ENCODE data around the gene MS4A4E.

The MS4A4E gene

GRCh38 chr11:60252213-60253108 is 9.5 kb upstream of the MS4A4E start:
- peaks cover 9% of the 10 kb centered on the region for H3K9me3 Mint-ChIP-seq
- H3K27ac Mint-ChIP-seq: no peak overlapping the region
- no peak for DNase-seq
- H3K4me3 Mint-ChIP-seq: no peak overlapping the region
- H3K4me1 Mint-ChIP-seq (ENCODE audit: low read depth): no peaks in the 10 kb centered on the region
- H3K27me3 Mint-ChIP-seq: peaks cover 53% of the 10 kb centered on the region
- H3K36me3 Mint-ChIP-seq (ENCODE audit: low read depth): no peaks in the 10 kb centered on the region

- no peaks in the 10 kb centered on the region for H3K36me3 Mint-ChIP-seq (ENCODE audit: low read depth)
- H3K4me3 Mint-ChIP-seq: no peak overlapping the region
- no peak overlapping the region for H3K27ac Mint-ChIP-seq
- peaks cover 59% of the 10 kb centered on the region for H3K27me3 Mint-ChIP-seq
- H3K9me3 Mint-ChIP-seq: peaks cover 9% of the 10 kb centered on the region
- H3K4me1 Mint-ChIP-seq (ENCODE audit: low read depth): no peaks in the 10 kb centered on the region
- no peak for DNase-seq
Observed at GRCh38 chr11:60251485-60252212, 8.7 kb upstream of the MS4A4E start.

- no peak for DNase-seq
- Mint-ChIP-seq H3K27ac (no peak overlapping the region), H3K27me3 (peaks cover 66% of the 10 kb centered on the region), H3K4me3 (no peak overlapping the region), H3K9me3 (no peaks in the 10 kb centered on the region), H3K4me1 (ENCODE audit: low read depth) (no peaks in the 10 kb centered on the region), H3K36me3 (ENCODE audit: low read depth) (no peaks in the 10 kb centered on the region)
Observed at GRCh38 chr11:60241786-60242185, 1.2 kb downstream of the MS4A4E start.

GRCh38 chr11:60240662-60241061 is 2.3 kb downstream of the MS4A4E start:
- H3K27ac Mint-ChIP-seq: no peak overlapping the region
- no peak for DNase-seq
- H3K27me3 Mint-ChIP-seq: peaks cover 62% of the 10 kb centered on the region
- H3K4me1 Mint-ChIP-seq (ENCODE audit: low read depth): no peaks in the 10 kb centered on the region
- H3K4me3 Mint-ChIP-seq: no peak overlapping the region
- H3K9me3 Mint-ChIP-seq: no peaks in the 10 kb centered on the region
- no peaks in the 10 kb centered on the region for H3K36me3 Mint-ChIP-seq (ENCODE audit: low read depth)

GRCh38 chr11:60235321-60235720 is 7.6 kb downstream of the MS4A4E start:
- Mint-ChIP-seq H3K4me3 (no peak overlapping the region), H3K27me3 (peaks cover 38% of the 10 kb centered on the region), H3K36me3 (ENCODE audit: low read depth) (no peaks in the 10 kb centered on the region), H3K9me3 (no peaks in the 10 kb centered on the region), H3K4me1 (ENCODE audit: low read depth) (no peaks in the 10 kb centered on the region), H3K27ac (no peak overlapping the region)
- DNase-seq: no peak

GRCh38 chr11:60230681-60231080 is 12.3 kb downstream of the MS4A4E start:
- Mint-ChIP-seq H3K4me3 (no peak overlapping the region), H3K27me3 (peaks cover 17% of the 10 kb centered on the region), H3K4me1 (ENCODE audit: low read depth) (no peaks in the 10 kb centered on the region), H3K27ac (no peak overlapping the region), H3K36me3 (ENCODE audit: low read depth) (no peaks in the 10 kb centered on the region), H3K9me3 (no peaks in the 10 kb centered on the region)
- DNase-seq: no peak

GRCh38 chr11:60222141-60222540 is 20.8 kb downstream of the MS4A4E start:
- no peak for DNase-seq
- Mint-ChIP-seq H3K4me1 (ENCODE audit: low read depth) (no peaks in the 10 kb centered on the region), H3K27ac (no peak overlapping the region), H3K9me3 (no peaks in the 10 kb centered on the region), H3K36me3 (ENCODE audit: low read depth) (no peaks in the 10 kb centered on the region), H3K27me3 (peaks cover 13% of the 10 kb centered on the region), H3K4me3 (no peak overlapping the region)

- H3K27me3 Mint-ChIP-seq: peaks cover 18% of the 10 kb centered on the region
- H3K4me3 Mint-ChIP-seq: no peak overlapping the region
- H3K4me1 Mint-ChIP-seq (ENCODE audit: low read depth): no peaks in the 10 kb centered on the region
- no peaks in the 10 kb centered on the region for H3K36me3 Mint-ChIP-seq (ENCODE audit: low read depth)
- H3K9me3 Mint-ChIP-seq: no peaks in the 10 kb centered on the region
- no peak for DNase-seq
- H3K27ac Mint-ChIP-seq: no peak overlapping the region
Observed at GRCh38 chr11:60221692-60222091, 21.2 kb downstream of the MS4A4E start.

- Mint-ChIP-seq H3K27ac (no peak overlapping the region), H3K36me3 (ENCODE audit: low read depth) (no peaks in the 10 kb centered on the region), H3K4me3 (no peak overlapping the region), H3K9me3 (no peaks in the 10 kb centered on the region), H3K27me3 (peaks cover 22% of the 10 kb centered on the region), H3K4me1 (ENCODE audit: low read depth) (no peaks in the 10 kb centered on the region)
- no peak for DNase-seq
Observed at GRCh38 chr11:60221181-60221580, 21.8 kb downstream of the MS4A4E start.

GRCh38 chr11:60214386-60214785 is 28.6 kb downstream of the MS4A4E start:
- Mint-ChIP-seq H3K9me3 (no peaks in the 10 kb centered on the region), H3K27me3 (peaks cover 52% of the 10 kb centered on the region), H3K36me3 (ENCODE audit: low read depth) (no peaks in the 10 kb centered on the region), H3K4me3 (no peak overlapping the region), H3K27ac (no peak overlapping the region), H3K4me1 (ENCODE audit: low read depth) (no peaks in the 10 kb centered on the region)
- no peak for DNase-seq

GRCh38 chr11:60211206-60211605 is 31.7 kb downstream of the MS4A4E start:
- Mint-ChIP-seq H3K4me3 (no peak overlapping the region), H3K27ac (no peak overlapping the region), H3K9me3 (no peaks in the 10 kb centered on the region), H3K36me3 (ENCODE audit: low read depth) (no peaks in the 10 kb centered on the region), H3K27me3 (peaks cover 67% of the 10 kb centered on the region), H3K4me1 (ENCODE audit: low read depth) (peaks cover 11% of the 10 kb centered on the region)
- DNase-seq: no peak

- Mint-ChIP-seq H3K4me1 (ENCODE audit: low read depth) (peaks cover 21% of the 10 kb centered on the region), H3K27ac (no peak overlapping the region), H3K36me3 (ENCODE audit: low read depth) (no peaks in the 10 kb centered on the region), H3K4me3 (no peak overlapping the region), H3K27me3 (peaks cover 62% of the 10 kb centered on the region), H3K9me3 (no peaks in the 10 kb centered on the region)
- no peak for DNase-seq
Observed at GRCh38 chr11:60209977-60210376, 33.0 kb downstream of the MS4A4E start.

- Mint-ChIP-seq H3K36me3 (ENCODE audit: low read depth) (no peaks in the 10 kb centered on the region), H3K27ac (no peak overlapping the region), H3K4me3 (no peak overlapping the region), H3K9me3 (no peaks in the 10 kb centered on the region), H3K4me1 (ENCODE audit: low read depth) (peaks cover 28% of the 10 kb centered on the region), H3K27me3 (peaks cover 61% of the 10 kb centered on the region)
- no peak for DNase-seq
Observed at GRCh38 chr11:60208951-60209350, 34.0 kb downstream of the MS4A4E start.

- no peak overlapping the region for H3K4me3 Mint-ChIP-seq
- peaks cover 61% of the 10 kb centered on the region for H3K27me3 Mint-ChIP-seq
- no peak overlapping the region for H3K27ac Mint-ChIP-seq
- no peak for DNase-seq
- H3K9me3 Mint-ChIP-seq: no peaks in the 10 kb centered on the region
- peaks cover 28% of the 10 kb centered on the region for H3K4me1 Mint-ChIP-seq (ENCODE audit: low read depth)
- H3K36me3 Mint-ChIP-seq (ENCODE audit: low read depth): no peaks in the 10 kb centered on the region
Observed at GRCh38 chr11:60208146-60208895, 34.6 kb downstream of the MS4A4E start.
